Small intestine (tissue), 16 donors: ENCODE results near the gene TAOK1. TPM values are rescaled to one million over a fixed set of nuclear protein-coding genes. Genes with fewer than 3 reads are reported as not detected.
A peak's percentile ranks its signal among the peaks of the same experiment; 100 is the strongest.
"Not testable (repeated sequence)": the region's sequence is repeated elsewhere in the genome, so short reads cannot be mapped to it uniquely, and the experiment has no call there.

Source experiments
- DNase-seq, 2 donors: peaks; one replicate each; pipeline versions ENCODE4 v3.0.0 to v3.0.0-alpha.2; 2013
- FAIRE-seq: peaks from 2 replicates; lab custom pipeline; 2012; peaks lifted over from hg19 to GRCh38; lab: Jason Lieb, UNC
- H3K27ac ChIP-seq, 3 donors: one replicate each; pipeline ENCODE4 v1.5.1; 2013; ENCODE audit warnings: low read length in 2 of 3, mild to moderate bottlenecking in 2 of 3, control low read depth in 1 of 3, inconsistent platforms in 1 of 3, low read depth in 1 of 3, moderate library complexity in 1 of 3
- H3K27me3 ChIP-seq, 3 donors: one replicate each; pipeline ENCODE4 v1.6.1; 2013; ENCODE audit warnings: low read length in 3 of 3, inconsistent platforms in 1 of 3; ENCODE audit not compliant: control insufficient read depth in 3 of 3, insufficient read depth in 3 of 3
- H3K36me3 ChIP-seq, 3 donors: one replicate each; pipeline ENCODE4 v1.6.1; 2013; ENCODE audit warnings: low read length in 3 of 3, inconsistent platforms in 1 of 3, low read depth in 1 of 3, mild to moderate bottlenecking in 1 of 3, moderate library complexity in 1 of 3; ENCODE audit not compliant: control insufficient read depth in 3 of 3, insufficient read depth in 2 of 3
- H3K4me1 ChIP-seq, 3 donors: one replicate each; pipeline ENCODE4 v1.6.1; 2013; ENCODE audit warnings: low read length in 2 of 3, inconsistent platforms in 1 of 3, low read depth in 1 of 3, mild to moderate bottlenecking in 1 of 3, moderate library complexity in 1 of 3; ENCODE audit not compliant: control insufficient read depth in 3 of 3, insufficient read depth in 2 of 3
- H3K4me3 ChIP-seq, 3 donors: one replicate each; pipeline ENCODE4 v1.5.1; 2013; ENCODE audit warnings: low read length in 3 of 3, control low read depth in 1 of 3, inconsistent platforms in 1 of 3, low read depth in 1 of 3, mild to moderate bottlenecking in 1 of 3, moderate library complexity in 1 of 3
- H3K9me3 ChIP-seq, 2 donors: one replicate each; pipeline ENCODE4 v1.6.1; 2013; ENCODE audit warnings: low read depth in 1 of 2, low read length in 1 of 2; ENCODE audit not compliant: control insufficient read depth in 2 of 2, insufficient read depth in 1 of 2
- WGBS, 3 donors: extraction: QIAGEN DNeasy Blood & Tissue Kit; methylation state at CpG; one replicate each; pipeline ENCODE4 v1.1.7; 2013; 5-methylcytosine and 5-hydroxymethylcytosine counted together
- long read RNA-seq, 10 donors: transcript quantifications; one replicate each; lab custom pipeline, GENCODE V29; 2026
- polyA plus RNA-seq, 4 donors: library from polyadenylated mRNA; stranded (reverse) in 3 of 4; unstranded in 1 of 4; fragments of 200-250 nt in 3 of 4; fragments of 120-200 nt in 1 of 4; gene quantifications; one replicate each; pipeline versions ENCODE4 v1.2.1 to v1.2.3, GENCODE V29; 2013
- donor health status: healthy with polysubstance abuse.
- donor health status: control.
- donor health status: control.
- donor health status: Bipolar disorder and iron deficiency.
- donor health status: healthy.

TAOK1 gene
- 10 to 100 TPM in 1 of 4 donors, 1 to 10 TPM in 3; 4.1 to 18.8 (median 5.9) TPM for polyA plus RNA-seq
- long read RNA-seq, donor 1 = 0 reads
- long read RNA-seq, donor 2 = 0 reads
- long read RNA-seq, donor 3, partial matches to known transcripts = 6 of 9 reads
- long read RNA-seq, donor 3, other reads (novel, unspliced or antisense) = 0 of 9 reads
- long read RNA-seq, donor 4 = 0 reads
- long read RNA-seq, donor 5 = 0 reads
- long read RNA-seq, donor 6, full-length matches to known transcripts = 1 of 1 reads
- long read RNA-seq, donor 6, partial matches to known transcripts = 0 of 1 reads
- long read RNA-seq, donor 6, other reads (novel, unspliced or antisense) = 0 of 1 reads
- long read RNA-seq, donor 7 = 0 reads
- long read RNA-seq, donor 8 = 0 reads
- long read RNA-seq, donor 9 = 0 reads
- long read RNA-seq, donor 10, full-length matches to known transcripts = 1 of 1 reads
- long read RNA-seq, donor 10, partial matches to known transcripts = 0 of 1 reads
- long read RNA-seq, donor 10, other reads (novel, unspliced or antisense) = 0 of 1 reads

GRCh38 chr17:29389982-29390850 lies at the start of gene TAOK1:
Gene TAOK1, plus strand, starts transcription at chr17:29390363. Its CDS starts 61,186 bp downstream, at chr17:29451549.
- H3K4me3 ChIP-seq = peak within 1 kb of the TSS; percentile 71 to 99 (median 80)
- no peaks in the 10 kb centered on the region for H3K9me3 ChIP-seq
- peak within 1 kb of the TSS; percentile 73 to 90 (median 88) for H3K27ac ChIP-seq
- FAIRE-seq = no peak
- H3K4me1 ChIP-seq = no peaks in the 10 kb centered on the region
- WGBS, 3 donors = 0 to 1% (median 0%) methylated on average over 51 to 87 of the region's 87 CpGs
- peak; percentile 99 to 100 for DNase-seq
- H3K27me3 ChIP-seq = no peaks in the 10 kb centered on the region
- peaks cover 0 to 3% (median 0%) of the 10 kb centered on the region in 3 donors for H3K36me3 ChIP-seq

- no peak for FAIRE-seq
- Histone ChIP-seq H3K27me3 (peaks cover 0 to 3% (median 0%) of the 10 kb centered on the region in 3 donors), H3K4me3 (no peak overlapping the region)
These were observed 48.4 kb upstream of the TAOK1 start for GRCh38 chr17:29341726-29342125.

GRCh38 chr17:29342158-29342765 lies 47.9 kb upstream of the TAOK1 start:
- 79 to 89% (median 86%) methylated on average over 11 of the region's 11 CpGs for WGBS, 3 donors
- peaks cover 0 to 10% (median 0%) of the 10 kb centered on the region in 3 donors for H3K4me1 ChIP-seq
- H3K27ac ChIP-seq = no peak overlapping the region
- DNase-seq (no peak), FAIRE-seq (no peak)
- no peak overlapping the region for H3K4me3 ChIP-seq
- H3K27me3 ChIP-seq = peaks cover 0 to 3% (median 0%) of the 10 kb centered on the region in 3 donors
- H3K36me3 ChIP-seq = no peaks in the 10 kb centered on the region
- H3K9me3 ChIP-seq = no peaks in the 10 kb centered on the region

More at GRCh38 chr17:29341726-29342125, 48.4 kb upstream of the TAOK1 start:
- Histone ChIP-seq H3K9me3 (no peaks in the 10 kb centered on the region), H3K27ac (no peak overlapping the region), H3K36me3 (no peaks in the 10 kb centered on the region), H3K4me1 (peaks cover 0 to 10% (median 0%) of the 10 kb centered on the region in 3 donors)
- DNase-seq = no peak
- 85 to 89% (median 87%) methylated on average over 2 of the region's 2 CpGs for WGBS, 3 donors

GRCh38 chr17:29344201-29344856 lies 45.8 kb upstream of the TAOK1 start:
- 23 to 65% (median 46%) methylated on average over 9 to 11 of the region's 11 CpGs for WGBS, 3 donors
- H3K4me1 ChIP-seq = peaks cover 0 to 10% (median 0%) of the 10 kb centered on the region in 3 donors
- peak overlapping the region in 1 of 3 donors; percentile 71 for H3K27ac ChIP-seq
- DNase-seq (peak in 1 of 2 donors; percentile 78), FAIRE-seq (no peak)
- peaks cover 0 to 3% (median 0%) of the 10 kb centered on the region in 3 donors for H3K27me3 ChIP-seq
- H3K36me3 ChIP-seq = no peaks in the 10 kb centered on the region
- no peak overlapping the region for H3K4me3 ChIP-seq
- no peaks in the 10 kb centered on the region for H3K9me3 ChIP-seq

- DNase-seq = no peak
- H3K4me1 ChIP-seq = peaks cover 0 to 10% (median 0%) of the 10 kb centered on the region in 3 donors
- 75 to 84% (median 76%) methylated on average over 3 of the region's 3 CpGs for WGBS, 3 donors
- no peak overlapping the region for H3K4me3 ChIP-seq
- no peaks in the 10 kb centered on the region for H3K9me3 ChIP-seq
- no peak for FAIRE-seq
- peaks cover 0 to 3% (median 0%) of the 10 kb centered on the region in 3 donors for H3K27me3 ChIP-seq
- peak overlapping the region in 1 of 3 donors; percentile 71 for H3K27ac ChIP-seq
- H3K36me3 ChIP-seq = no peaks in the 10 kb centered on the region
These were observed 45.1 kb upstream of the TAOK1 start for GRCh38 chr17:29345066-29345465.

- FAIRE-seq, H3K27ac ChIP-seq, DNase-seq, H3K27me3 ChIP-seq, H3K4me3 ChIP-seq, H3K4me1 ChIP-seq, H3K36me3 ChIP-seq, H3K9me3 ChIP-seq: not testable (repeated sequence)
- 95 to 96% (median 95%) methylated on average over 11 of the region's 11 CpGs for WGBS, 3 donors
These were observed 44.7 kb upstream of the TAOK1 start for GRCh38 chr17:29345470-29345869.

GRCh38 chr17:29346462-29346861 lies 43.7 kb upstream of the TAOK1 start:
- 93 to 95% (median 95%) methylated on average over 6 of the region's 6 CpGs for WGBS, 3 donors
- FAIRE-seq (no peak), DNase-seq (no peak)
- no peaks in the 10 kb centered on the region for H3K36me3 ChIP-seq
- H3K27me3 ChIP-seq = peaks cover 0 to 3% (median 0%) of the 10 kb centered on the region in 3 donors
- no peak overlapping the region for H3K4me3 ChIP-seq
- H3K4me1 ChIP-seq = peaks cover 0 to 10% (median 0%) of the 10 kb centered on the region in 3 donors
- no peak overlapping the region for H3K27ac ChIP-seq
- H3K9me3 ChIP-seq = no peaks in the 10 kb centered on the region
